GM12878 (cell line): ENCODE data around the gene ARHGAP11B.
"Not testable (repeated sequence)": the region's sequence is repeated elsewhere in the genome, so short reads cannot be mapped to it uniquely, and the experiment has no call there.

Experiments used
- BRCA1 ChIP-seq: IDR thresholded peaks from 2 replicates; pipeline ENCODE4 v1.6.1; 2011; ENCODE audit warnings: low read depth, low read length, improper control_type of control experiment
- CHD2 ChIP-seq: IDR thresholded peaks from 2 replicates; pipeline ENCODE4 v1.6.1; 2011; ENCODE audit warnings: low read depth, low read length, improper control_type of control experiment, borderline replicate concordance
- CREB1 ChIP-seq: IDR thresholded peaks from 2 replicates; pipeline ENCODE4 v1.6.1; 2012; ENCODE audit warnings: low read depth, mild to moderate bottlenecking, inconsistent platforms
- CTCF ChIP-seq, 3 experiments: IDR thresholded peaks in 2 of 3; conservative IDR thresholded peaks in 1 of 3; 2 replicates each; pipeline ENCODE4 v1.5.1; 2011; ENCODE audit warnings: low read depth in 3 of 3, low read length in 3 of 3, mild to moderate bottlenecking in 3 of 3, control low read depth in 2 of 3, moderate library complexity in 2 of 3, inconsistent platforms in 1 of 3, mixed read lengths in 1 of 3; ENCODE audit not compliant: control insufficient read depth in 2 of 3, insufficient read depth in 1 of 3; ENCODE audit errors: extremely low read depth in 1 of 3
- GABPA ChIP-seq: IDR thresholded peaks from 2 replicates; pipeline ENCODE4 v1.6.1; 2014; ENCODE audit warnings: antibody characterized with exemption, low read depth, mild to moderate bottlenecking, inconsistent platforms
- HCFC1 ChIP-seq: fragments of 150-350 bp; IDR thresholded peaks from 2 replicates; pipeline ENCODE4 v1.6.1; 2014; ENCODE audit warnings: low read length
- HDAC2 ChIP-seq: fragments of 200-600 bp; sonication (generic); IDR thresholded peaks from 2 replicates; pipeline ENCODE4 v1.6.1; 2017
- MXI1 ChIP-seq: fragments of 150-350 bp; IDR thresholded peaks from 2 replicates; pipeline ENCODE4 v1.6.1; 2011; ENCODE audit warnings: low read depth, mild to moderate bottlenecking, inconsistent platforms, low read length, improper control_type of control experiment
- NBN ChIP-seq: fragments of 450-650 bp; IDR thresholded peaks from 2 replicates; pipeline ENCODE4 v1.6.1; 2016
- NRF1 ChIP-seq: conservative IDR thresholded peaks from 2 replicates; pipeline ENCODE4 v1.6.1; 2011; ENCODE audit warnings: mild to moderate bottlenecking, low read depth, low read length, improper control_type of control experiment
- SMC3 ChIP-seq: IDR thresholded peaks from 2 replicates; pipeline ENCODE4 v1.6.1; 2011; ENCODE audit warnings: low read length, improper control_type of control experiment, borderline replicate concordance
- SP1 ChIP-seq: IDR thresholded peaks from one replicate; pipeline ENCODE4 v1.6.1; 2011; ENCODE audit warnings: low read depth, low read length
- TF ChIP-seq, protein P1 (sequence below): IDR thresholded peaks from 2 replicates; pipeline ENCODE4 v1.6.1; 2012; ENCODE audit warnings: improper control_type of control experiment, low read depth, low read length; ENCODE audit not compliant: insufficient replicate concordance

DNA sequence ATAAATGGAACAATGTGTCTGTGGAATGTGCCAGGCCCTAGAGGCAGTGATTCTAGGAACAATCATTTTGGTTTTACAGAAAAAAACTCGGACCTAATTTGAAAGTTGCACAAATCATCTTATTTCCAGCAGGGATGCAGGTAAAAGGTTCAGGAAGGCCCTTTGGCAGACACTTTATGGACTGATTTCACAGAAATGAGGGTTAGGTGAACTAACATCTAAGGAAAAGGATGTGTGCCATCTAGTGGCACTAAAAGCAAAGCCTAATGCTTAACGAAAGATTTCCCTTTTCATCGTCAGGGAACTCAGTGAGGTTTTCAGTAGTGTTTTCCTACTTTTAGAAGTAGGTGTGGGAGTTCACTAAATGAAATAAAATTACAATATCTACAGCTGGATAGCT lies 4.6 kb upstream of the ARHGAP11B start:
- 0 out of 6 replicates have a peak, but pooled peaks of 1 of the 3 experiments have one; percentile 4 for TF ChIP-seq CTCF (IDR thresholded peaks at IDR 0.05 in 2 of 3, conservative IDR thresholded peaks at IDR 0.05 in 1 of 3; ENCODE audit: control insufficient read depth in 2 of 3, extremely low read depth in 1 of 3, insufficient read depth in 1 of 3, low read depth in 3 of 3, low read length in 3 of 3)
- TF ChIP-seq HDAC2, GABPA, SP1, SMC3, BRCA1, NBN, NRF1, CREB1, MXI1, CHD2, HCFC1: not testable (repeated sequence)
- TF ChIP-seq, protein P1, sequence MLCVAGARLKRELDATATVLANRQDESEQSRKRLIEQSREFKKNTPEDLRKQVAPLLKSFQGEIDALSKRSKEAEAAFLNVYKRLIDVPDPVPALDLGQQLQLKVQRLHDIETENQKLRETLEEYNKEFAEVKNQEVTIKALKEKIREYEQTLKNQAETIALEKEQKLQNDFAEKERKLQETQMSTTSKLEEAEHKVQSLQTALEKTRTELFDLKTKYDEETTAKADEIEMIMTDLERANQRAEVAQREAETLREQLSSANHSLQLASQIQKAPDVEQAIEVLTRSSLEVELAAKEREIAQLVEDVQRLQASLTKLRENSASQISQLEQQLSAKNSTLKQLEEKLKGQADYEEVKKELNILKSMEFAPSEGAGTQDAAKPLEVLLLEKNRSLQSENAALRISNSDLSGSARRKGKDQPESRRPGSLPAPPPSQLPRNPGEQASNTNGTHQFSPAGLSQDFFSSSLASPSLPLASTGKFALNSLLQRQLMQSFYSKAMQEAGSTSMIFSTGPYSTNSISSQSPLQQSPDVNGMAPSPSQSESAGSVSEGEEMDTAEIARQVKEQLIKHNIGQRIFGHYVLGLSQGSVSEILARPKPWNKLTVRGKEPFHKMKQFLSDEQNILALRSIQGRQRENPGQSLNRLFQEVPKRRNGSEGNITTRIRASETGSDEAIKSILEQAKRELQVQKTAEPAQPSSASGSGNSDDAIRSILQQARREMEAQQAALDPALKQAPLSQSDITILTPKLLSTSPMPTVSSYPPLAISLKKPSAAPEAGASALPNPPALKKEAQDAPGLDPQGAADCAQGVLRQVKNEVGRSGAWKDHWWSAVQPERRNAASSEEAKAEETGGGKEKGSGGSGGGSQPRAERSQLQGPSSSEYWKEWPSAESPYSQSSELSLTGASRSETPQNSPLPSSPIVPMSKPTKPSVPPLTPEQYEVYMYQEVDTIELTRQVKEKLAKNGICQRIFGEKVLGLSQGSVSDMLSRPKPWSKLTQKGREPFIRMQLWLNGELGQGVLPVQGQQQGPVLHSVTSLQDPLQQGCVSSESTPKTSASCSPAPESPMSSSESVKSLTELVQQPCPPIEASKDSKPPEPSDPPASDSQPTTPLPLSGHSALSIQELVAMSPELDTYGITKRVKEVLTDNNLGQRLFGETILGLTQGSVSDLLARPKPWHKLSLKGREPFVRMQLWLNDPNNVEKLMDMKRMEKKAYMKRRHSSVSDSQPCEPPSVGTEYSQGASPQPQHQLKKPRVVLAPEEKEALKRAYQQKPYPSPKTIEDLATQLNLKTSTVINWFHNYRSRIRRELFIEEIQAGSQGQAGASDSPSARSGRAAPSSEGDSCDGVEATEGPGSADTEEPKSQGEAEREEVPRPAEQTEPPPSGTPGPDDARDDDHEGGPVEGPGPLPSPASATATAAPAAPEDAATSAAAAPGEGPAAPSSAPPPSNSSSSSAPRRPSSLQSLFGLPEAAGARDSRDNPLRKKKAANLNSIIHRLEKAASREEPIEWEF = not testable (repeated sequence)
